Immature natural killer cell (primary cell): ENCODE measurements around the gene GFM1. TPM values are rescaled to one million over a fixed set of nuclear protein-coding genes. Genes with fewer than 3 reads are reported as not detected.
A peak's percentile ranks its signal among the peaks of the same experiment; 100 is the strongest.
"Not testable (repeated sequence)": the region's sequence is repeated elsewhere in the genome, so short reads cannot be mapped to it uniquely, and the experiment has no call there.

Source experiments
- DNase-seq, 3 donors: peaks; one replicate each; pipeline ENCODE4 v3.0.0; 2022; ENCODE audit warnings: mixed read lengths in 1 of 3
- H3K27ac Mint-ChIP-seq, 6 donors: one replicate each; pipeline ENCODE4 v1.8.0; 2020; ENCODE audit warnings: mixed read lengths in 6 of 6, mild to moderate bottlenecking in 5 of 6, inconsistent platforms in 4 of 6, moderate library complexity in 3 of 6
- H3K27me3 Mint-ChIP-seq, 3 donors: one replicate each; pipeline ENCODE4 v1.8.0; 2020 to 2021; ENCODE audit warnings: low read depth in 3 of 3, mild to moderate bottlenecking in 3 of 3, mixed read lengths in 3 of 3, moderate library complexity in 3 of 3, inconsistent platforms in 1 of 3
- H3K36me3 Mint-ChIP-seq, 3 donors: one replicate each; pipeline ENCODE4 v1.8.0; 2020; ENCODE audit warnings: mixed read lengths in 3 of 3, inconsistent platforms in 2 of 3, mild to moderate bottlenecking in 2 of 3
- H3K4me1 Mint-ChIP-seq, 2 donors: one replicate each; pipeline ENCODE4 v1.8.0; 2020; ENCODE audit warnings: inconsistent platforms in 2 of 2, mild to moderate bottlenecking in 2 of 2, mixed read lengths in 2 of 2, moderate library complexity in 1 of 2
- H3K4me3 Mint-ChIP-seq, 5 donors: one replicate each; pipeline ENCODE4 v1.8.0; 2020; ENCODE audit warnings: mild to moderate bottlenecking in 5 of 5, mixed read lengths in 5 of 5, inconsistent platforms in 3 of 5, moderate library complexity in 3 of 5
- H3K9me3 Mint-ChIP-seq, 6 donors: one replicate each; pipeline ENCODE4 v1.8.0; 2020; ENCODE audit warnings: mild to moderate bottlenecking in 6 of 6, mixed read lengths in 6 of 6, inconsistent platforms in 4 of 6, moderate library complexity in 3 of 6
- polyA plus RNA-seq, 3 donors: library from polyadenylated mRNA; unstranded; fragments of 300-500 nt; fragmentation: Illumina TruSeq; gene quantifications; one replicate each; pipeline ENCODE4 v1.2.3, GENCODE V29; 2021

The GFM1 gene
- polyA plus RNA-seq, 3 donors from 2014 or later = 18.2 to 38.4 (median 31.8) TPM

- not testable (repeated sequence) for H3K9me3 Mint-ChIP-seq, H3K27me3 Mint-ChIP-seq, H3K4me1 Mint-ChIP-seq, H3K27ac Mint-ChIP-seq, H3K4me3 Mint-ChIP-seq, DNase-seq
- H3K36me3 Mint-ChIP-seq = peaks cover 34 to 54% (median 44%) of the 10 kb centered on the region in 3 donors
These were observed 49.6 kb downstream of the GFM1 start for GRCh38 chr3:158693866-158694456.

- Mint-ChIP-seq H3K27ac (no peak overlapping the region), H3K9me3 (no peaks in the 10 kb centered on the region), H3K4me3 (no peak overlapping the region), H3K36me3 (peaks cover 21 to 41% (median 35%) of the 10 kb centered on the region in 3 donors), H3K4me1 (no peaks in the 10 kb centered on the region), H3K27me3 (peaks cover 0 to 2% (median 0%) of the 10 kb centered on the region in 3 donors)
- DNase-seq = no peak
These were observed 52.3 kb downstream of the GFM1 start for GRCh38 chr3:158696618-158697017.

- Mint-ChIP-seq H3K36me3 (peaks cover 0 to 29% (median 7%) of the 10 kb centered on the region in 3 donors), H3K4me1 (peaks cover 5 to 19% of the 10 kb centered on the region in 2 donors), H3K9me3 (no peaks in the 10 kb centered on the region), H3K27ac (no peak overlapping the region), H3K4me3 (no peak overlapping the region), H3K27me3 (peaks cover 0 to 2% (median 0%) of the 10 kb centered on the region in 3 donors)
- DNase-seq = no peak
These were observed 56.2 kb downstream of the GFM1 start for GRCh38 chr3:158700559-158700958.

- Mint-ChIP-seq H3K27ac (no peak overlapping the region), H3K9me3 (peaks cover 0 to 1% (median 0%) of the 10 kb centered on the region in 6 donors), H3K36me3 (peaks cover 0 to 26% (median 9%) of the 10 kb centered on the region in 3 donors), H3K4me1 (peaks cover 5 to 19% of the 10 kb centered on the region in 2 donors), H3K27me3 (peaks cover 0 to 3% (median 0%) of the 10 kb centered on the region in 3 donors), H3K4me3 (no peak overlapping the region)
- DNase-seq = no peak
These were observed 57.2 kb downstream of the GFM1 start for GRCh38 chr3:158701420-158702065.

GRCh38 chr3:158702815-158703481 lies 58.6 kb downstream of the GFM1 start:
- Mint-ChIP-seq H3K36me3 (peaks cover 4 to 33% (median 15%) of the 10 kb centered on the region in 3 donors), H3K9me3 (peaks cover 0 to 1% (median 0%) of the 10 kb centered on the region in 6 donors), H3K4me1 (peaks cover 5 to 19% of the 10 kb centered on the region in 2 donors), H3K4me3 (no peak overlapping the region), H3K27ac (no peak overlapping the region), H3K27me3 (peaks cover 0 to 3% (median 0%) of the 10 kb centered on the region in 3 donors)
- DNase-seq = no peak

GRCh38 chr3:158703566-158703965 lies 59.2 kb downstream of the GFM1 start:
- Mint-ChIP-seq H3K4me1 (peaks cover 5 to 19% of the 10 kb centered on the region in 2 donors), H3K27ac (peak overlapping the region in 1 of 6 donors; percentile 15), H3K27me3 (peaks cover 0 to 3% (median 0%) of the 10 kb centered on the region in 3 donors), H3K36me3 (peaks cover 10 to 31% (median 15%) of the 10 kb centered on the region in 3 donors), H3K4me3 (no peak overlapping the region), H3K9me3 (peaks cover 0 to 1% (median 0%) of the 10 kb centered on the region in 6 donors)
- no peak for DNase-seq

- Mint-ChIP-seq H3K36me3 (peaks cover 16 to 49% (median 18%) of the 10 kb centered on the region in 3 donors), H3K27me3 (peaks cover 0 to 1% (median 0%) of the 10 kb centered on the region in 3 donors), H3K4me3 (no peak overlapping the region), H3K27ac (peak overlapping the region in 1 of 6 donors; percentile 32), H3K4me1 (peaks cover 12 to 24% of the 10 kb centered on the region in 2 donors), H3K9me3 (peaks cover 0 to 1% (median 0%) of the 10 kb centered on the region in 6 donors)
- no peak for DNase-seq
These were observed 65.3 kb downstream of the GFM1 start for GRCh38 chr3:158709666-158710083.

GRCh38 chr3:158710601-158711000 lies 66.3 kb downstream of the GFM1 start:
- H3K4me3 Mint-ChIP-seq = no peak overlapping the region
- H3K36me3 Mint-ChIP-seq = peaks cover 16 to 45% (median 18%) of the 10 kb centered on the region in 3 donors
- peak overlapping the region in 1 of 6 donors; percentile 42 for H3K27ac Mint-ChIP-seq
- peaks cover 0 to 1% (median 0%) of the 10 kb centered on the region in 3 donors for H3K27me3 Mint-ChIP-seq
- peaks cover 12 to 25% of the 10 kb centered on the region in 2 donors for H3K4me1 Mint-ChIP-seq
- no peak for DNase-seq
- H3K9me3 Mint-ChIP-seq = peaks cover 0 to 1% (median 0%) of the 10 kb centered on the region in 6 donors

- Mint-ChIP-seq H3K4me3 (no peak overlapping the region), H3K27ac (no peak overlapping the region), H3K36me3 (peaks cover 15 to 45% (median 16%) of the 10 kb centered on the region in 3 donors), H3K27me3 (no peaks in the 10 kb centered on the region), H3K4me1 (peaks cover 12 to 25% of the 10 kb centered on the region in 2 donors), H3K9me3 (no peaks in the 10 kb centered on the region)
- no peak for DNase-seq
These were observed 67.6 kb downstream of the GFM1 start for GRCh38 chr3:158711886-158712285.

GRCh38 chr3:158712443-158712842 lies 68.1 kb downstream of the GFM1 start:
- peaks cover 0 to under 1% (median 0%) of the 10 kb centered on the region in 3 donors for H3K27me3 Mint-ChIP-seq
- H3K27ac Mint-ChIP-seq = peak overlapping the region in 1 of 6 donors; percentile 39
- H3K4me3 Mint-ChIP-seq = no peak overlapping the region
- H3K36me3 Mint-ChIP-seq = peaks cover 11 to 41% (median 12%) of the 10 kb centered on the region in 3 donors
- no peak for DNase-seq
- H3K9me3 Mint-ChIP-seq = no peaks in the 10 kb centered on the region
- H3K4me1 Mint-ChIP-seq = peaks cover 12 to 27% of the 10 kb centered on the region in 2 donors

GRCh38 chr3:158713094-158713499 lies 68.8 kb downstream of the GFM1 start:
- peaks cover 0 to 2% (median 0%) of the 10 kb centered on the region in 3 donors for H3K27me3 Mint-ChIP-seq
- H3K27ac Mint-ChIP-seq = peak overlapping the region in 2 of 6 donors; percentile 16 to 39
- no peak overlapping the region for H3K4me3 Mint-ChIP-seq
- H3K9me3 Mint-ChIP-seq = no peaks in the 10 kb centered on the region
- H3K4me1 Mint-ChIP-seq = peaks cover 12 to 30% of the 10 kb centered on the region in 2 donors
- peaks cover 6 to 34% (median 10%) of the 10 kb centered on the region in 3 donors for H3K36me3 Mint-ChIP-seq
- no peak for DNase-seq

- Mint-ChIP-seq H3K27me3 (peaks cover 0 to 5% (median 0%) of the 10 kb centered on the region in 3 donors), H3K4me1 (peaks cover 22 to 37% of the 10 kb centered on the region in 2 donors), H3K9me3 (no peaks in the 10 kb centered on the region), H3K36me3 (peaks cover 6 to 11% (median 8%) of the 10 kb centered on the region in 3 donors), H3K27ac (peak overlapping the region in 1 of 6 donors; percentile 31), H3K4me3 (no peak overlapping the region)
- DNase-seq = no peak
These were observed 73.2 kb downstream of the GFM1 start for GRCh38 chr3:158717576-158717975.

- Mint-ChIP-seq H3K27me3 (peaks cover 0 to 5% (median 0%) of the 10 kb centered on the region in 3 donors), H3K4me1 (peaks cover 23 to 34% of the 10 kb centered on the region in 2 donors), H3K9me3 (no peaks in the 10 kb centered on the region)
These were observed 74.3 kb downstream of the GFM1 start for GRCh38 chr3:158718490-158719170.

More at GRCh38 chr3:158718490-158719170, 74.3 kb downstream of the GFM1 start:
- no peak for DNase-seq
- H3K4me3 Mint-ChIP-seq = no peak overlapping the region
- H3K36me3 Mint-ChIP-seq = peaks cover 0 to 11% (median 6%) of the 10 kb centered on the region in 3 donors
- H3K27ac Mint-ChIP-seq = no peak overlapping the region
